Skeletal muscle cell (primary cell): Measurements from ENCODE around the gene LGI4.
"Not testable (repeated sequence)": the region's sequence is repeated elsewhere in the genome, so short reads cannot be mapped to it uniquely, and the experiment has no call there.

Experiments
- DNase-seq: peaks from one replicate; pipeline ENCODE4 v3.0.0-alpha.2; 2010; ENCODE audit warnings: low read depth
- H3K4me3 ChIP-seq: 2 replicates; pipeline ENCODE4 v1.5.1; 2011; ENCODE audit warnings: low read depth, mild to moderate bottlenecking, control low read depth, low read length, moderate library complexity

LGI4 gene

DNA sequence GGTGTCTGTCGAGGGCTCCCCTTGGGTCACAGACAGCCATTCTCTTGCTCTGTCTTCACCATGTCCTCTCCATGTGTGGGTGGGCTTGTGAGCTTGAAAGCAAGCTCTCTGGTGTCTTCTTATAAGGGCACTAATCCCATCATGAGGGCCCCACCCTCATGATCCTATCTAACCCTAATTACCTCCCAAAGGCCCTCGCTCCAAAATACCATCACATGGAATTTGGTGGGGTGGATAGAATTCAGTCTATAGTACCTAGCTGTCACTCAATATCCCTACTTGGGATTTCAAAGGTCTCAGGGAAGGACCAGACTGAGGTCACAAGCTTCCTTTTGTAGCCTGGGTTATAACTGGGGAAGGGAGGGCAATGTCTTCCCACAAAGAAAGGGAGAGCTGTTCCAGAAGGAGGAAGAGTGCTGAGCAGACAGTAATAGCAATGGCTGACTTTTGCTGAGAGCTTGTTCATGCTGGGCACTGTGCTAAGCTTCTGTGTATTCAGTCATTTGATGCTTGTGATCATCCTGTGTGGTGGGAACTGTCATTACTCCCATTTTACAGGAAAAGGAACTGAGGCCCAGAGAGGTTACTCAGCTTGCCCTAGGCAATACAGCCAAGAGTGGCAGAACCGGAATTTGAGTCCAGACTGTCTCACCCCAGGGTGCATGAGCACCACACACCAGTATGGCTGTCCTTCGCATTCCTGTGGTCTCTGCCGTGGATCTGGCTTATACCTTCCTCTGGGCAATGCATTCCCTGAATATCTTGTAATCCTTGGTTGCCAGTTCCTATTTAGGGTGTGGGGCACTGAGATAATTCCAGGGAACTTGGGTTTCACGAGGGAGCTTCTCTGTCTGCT lies 27.8 kb upstream of the LGI4 start:
- H3K4me3 ChIP-seq: no peak overlapping the region
- DNase-seq: no peak

DNA sequence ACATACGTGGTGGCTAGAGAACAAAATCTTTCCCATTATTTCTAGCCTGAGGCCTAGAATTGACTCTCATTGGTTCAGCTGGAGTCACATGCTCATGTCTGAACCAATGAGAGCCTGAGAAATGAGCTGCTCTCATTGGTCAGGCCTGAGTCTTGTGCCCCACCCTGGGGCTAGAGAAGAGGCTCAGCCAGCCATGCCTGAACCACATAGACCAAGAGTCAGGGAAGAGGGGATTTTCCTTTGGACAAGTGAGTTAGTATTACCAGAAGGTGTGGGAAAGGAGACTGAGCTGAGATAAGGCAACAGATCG lies 26.5 kb upstream of the LGI4 start:
- no peak for DNase-seq
- no peak overlapping the region for H3K4me3 ChIP-seq

DNA sequence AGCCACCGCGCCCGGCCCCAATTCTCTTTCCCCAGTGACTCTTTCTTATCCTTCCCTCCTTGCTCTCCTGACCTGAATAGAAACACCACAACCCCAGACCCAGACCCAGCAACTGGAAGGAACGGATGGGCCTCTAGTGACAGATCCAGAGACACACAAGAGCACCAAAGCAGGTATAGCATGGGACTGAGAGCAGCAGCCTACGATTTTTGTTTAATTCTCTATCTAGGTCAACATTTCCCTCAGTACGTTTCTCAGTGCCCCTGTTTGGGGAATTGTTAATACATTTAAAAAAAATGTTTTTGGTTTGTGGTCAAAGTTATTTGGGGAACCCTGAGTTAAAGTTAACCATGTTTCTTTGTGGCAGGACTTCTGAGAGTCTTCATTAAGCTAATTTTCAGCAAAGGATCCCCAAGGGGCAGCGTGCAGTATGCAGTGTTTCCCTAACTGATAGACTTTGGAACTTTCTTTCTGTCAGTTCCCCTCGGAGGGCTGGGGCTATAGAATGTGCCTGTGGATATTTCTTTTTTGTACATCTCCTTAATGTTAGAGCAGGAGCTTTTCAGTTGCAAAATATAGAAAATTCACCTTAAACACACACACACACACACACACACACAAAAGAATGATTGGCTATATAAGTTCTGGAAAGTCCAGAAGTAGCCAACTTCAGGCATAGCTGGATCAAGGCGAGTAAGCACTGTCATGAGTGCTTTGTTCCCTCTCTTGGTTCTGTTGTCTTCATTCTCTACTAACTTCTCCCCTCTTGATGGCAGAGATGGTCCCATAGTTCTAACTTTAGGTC lies 26.0 kb upstream of the LGI4 start:
- no peak for DNase-seq

DNA sequence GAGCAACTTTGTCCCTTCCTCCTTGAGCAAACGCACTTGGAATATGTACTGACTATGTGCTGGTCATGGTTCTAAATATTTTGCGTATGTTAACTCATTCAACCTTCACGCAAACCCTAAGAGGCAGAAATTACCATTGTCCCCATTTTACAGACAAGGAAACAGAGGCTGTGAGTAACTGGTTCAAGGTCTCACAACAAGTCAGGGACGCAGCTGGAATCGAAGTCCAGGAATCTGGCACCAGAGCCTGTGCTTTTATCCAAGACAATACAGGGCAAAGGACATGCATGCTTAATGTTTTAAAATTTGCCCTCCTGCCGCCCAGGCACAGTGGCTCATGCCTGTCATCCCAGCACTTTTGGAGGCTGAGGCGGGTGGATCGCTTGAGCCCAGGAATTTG lies 24.7 kb upstream of the LGI4 start:
- DNase-seq: no peak
- H3K4me3 ChIP-seq: no peak overlapping the region

More for the DNA sequence above, 26.0 kb upstream of the LGI4 start:
- no peak overlapping the region for H3K4me3 ChIP-seq

DNA sequence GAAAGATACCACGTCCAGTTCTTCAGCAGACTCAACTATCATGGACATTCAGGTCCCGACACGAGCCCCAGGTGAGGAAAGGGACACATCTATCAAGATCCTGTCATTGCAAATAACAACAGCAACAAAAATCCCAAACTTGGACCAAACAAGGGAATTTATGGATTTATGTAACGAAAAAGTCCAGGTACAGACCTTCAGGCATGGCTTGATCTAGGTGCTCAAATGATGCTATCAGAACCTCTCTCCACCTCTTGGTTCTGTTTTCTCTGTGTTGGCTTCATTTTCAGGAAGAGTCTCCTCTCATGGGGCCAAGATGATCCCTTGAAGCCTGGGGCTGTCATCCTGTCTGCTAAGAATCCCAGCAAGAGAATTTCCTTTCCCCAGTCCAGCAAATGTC lies 22.6 kb upstream of the LGI4 start:
- no peak for DNase-seq
- no peak overlapping the region for H3K4me3 ChIP-seq

DNA sequence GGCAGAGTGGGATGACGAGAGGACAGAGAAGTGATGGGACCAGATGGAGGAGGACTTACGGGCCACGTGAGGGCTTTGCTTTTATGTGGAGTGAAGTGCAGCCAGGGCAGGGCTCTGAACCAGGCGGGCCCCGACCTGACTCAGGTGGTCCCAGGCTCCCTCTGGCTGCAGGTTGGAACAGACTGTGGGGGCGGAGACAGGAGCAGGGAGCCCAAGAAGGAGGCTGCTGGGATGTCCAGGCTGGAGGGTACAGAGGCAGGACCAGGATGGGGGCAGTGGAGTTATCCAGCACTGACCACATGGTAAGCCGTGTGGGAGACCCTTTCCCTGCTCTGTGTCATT lies 21.8 kb upstream of the LGI4 start:
- no peak overlapping the region for H3K4me3 ChIP-seq
- DNase-seq: no peak

DNA sequence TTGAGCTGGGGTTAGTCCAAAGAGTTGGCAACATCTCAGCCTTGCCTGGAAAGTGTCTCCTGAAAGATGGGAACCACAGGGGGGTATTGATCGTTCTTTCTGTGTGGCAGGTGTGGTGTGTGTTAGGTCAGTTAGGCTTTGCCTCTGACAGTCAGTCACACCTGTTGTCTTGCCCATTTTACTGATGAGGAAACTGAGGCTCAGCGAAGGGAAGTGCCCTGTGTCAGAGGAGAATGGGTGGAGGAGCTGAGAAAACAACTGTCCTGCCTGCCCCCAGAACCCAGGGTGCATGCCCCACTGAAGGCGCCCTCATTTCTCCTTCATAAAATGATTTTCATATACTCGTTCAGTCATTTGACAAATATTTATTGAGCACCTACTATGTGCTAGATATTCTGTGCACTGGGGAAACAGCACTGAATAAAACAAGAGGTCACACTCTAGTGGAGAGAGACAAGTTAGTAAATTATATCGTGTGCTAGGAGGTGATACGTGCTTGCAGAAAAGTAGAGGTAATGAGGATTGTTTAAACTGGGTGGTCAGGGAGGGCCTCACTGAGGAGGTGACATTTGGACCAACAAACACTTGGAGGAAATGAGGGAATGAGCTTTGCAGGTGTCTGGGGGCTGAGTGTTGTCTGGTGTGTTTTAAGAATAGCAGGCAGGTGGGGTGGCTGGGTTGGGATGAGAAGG lies 21.3 kb upstream of the LGI4 start:
- no peak for DNase-seq
- H3K4me3 ChIP-seq: peak overlapping the region; percentile 81

DNA sequence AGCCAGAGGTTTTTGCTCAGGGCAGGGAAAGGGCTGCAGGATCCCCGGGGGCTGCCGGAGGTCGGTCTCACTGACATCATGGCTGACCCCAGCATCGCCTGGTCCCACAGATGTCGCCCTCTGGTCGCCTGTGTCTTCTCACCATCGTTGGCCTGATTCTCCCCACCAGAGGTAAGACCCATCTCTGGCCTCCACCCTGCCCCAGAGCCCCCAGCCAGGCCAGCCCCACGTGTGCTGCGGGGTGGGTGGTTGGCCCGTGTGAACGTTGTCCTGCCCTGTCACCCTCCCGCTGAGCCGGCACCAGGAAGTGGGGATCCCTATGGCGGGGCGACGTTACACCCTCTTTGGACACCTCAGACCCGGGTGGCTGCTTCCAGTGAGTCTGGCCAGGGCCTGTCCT lies 20.6 kb upstream of the LGI4 start:
- DNase-seq: no peak
- H3K4me3 ChIP-seq: peak overlapping the region; percentile 81

DNA sequence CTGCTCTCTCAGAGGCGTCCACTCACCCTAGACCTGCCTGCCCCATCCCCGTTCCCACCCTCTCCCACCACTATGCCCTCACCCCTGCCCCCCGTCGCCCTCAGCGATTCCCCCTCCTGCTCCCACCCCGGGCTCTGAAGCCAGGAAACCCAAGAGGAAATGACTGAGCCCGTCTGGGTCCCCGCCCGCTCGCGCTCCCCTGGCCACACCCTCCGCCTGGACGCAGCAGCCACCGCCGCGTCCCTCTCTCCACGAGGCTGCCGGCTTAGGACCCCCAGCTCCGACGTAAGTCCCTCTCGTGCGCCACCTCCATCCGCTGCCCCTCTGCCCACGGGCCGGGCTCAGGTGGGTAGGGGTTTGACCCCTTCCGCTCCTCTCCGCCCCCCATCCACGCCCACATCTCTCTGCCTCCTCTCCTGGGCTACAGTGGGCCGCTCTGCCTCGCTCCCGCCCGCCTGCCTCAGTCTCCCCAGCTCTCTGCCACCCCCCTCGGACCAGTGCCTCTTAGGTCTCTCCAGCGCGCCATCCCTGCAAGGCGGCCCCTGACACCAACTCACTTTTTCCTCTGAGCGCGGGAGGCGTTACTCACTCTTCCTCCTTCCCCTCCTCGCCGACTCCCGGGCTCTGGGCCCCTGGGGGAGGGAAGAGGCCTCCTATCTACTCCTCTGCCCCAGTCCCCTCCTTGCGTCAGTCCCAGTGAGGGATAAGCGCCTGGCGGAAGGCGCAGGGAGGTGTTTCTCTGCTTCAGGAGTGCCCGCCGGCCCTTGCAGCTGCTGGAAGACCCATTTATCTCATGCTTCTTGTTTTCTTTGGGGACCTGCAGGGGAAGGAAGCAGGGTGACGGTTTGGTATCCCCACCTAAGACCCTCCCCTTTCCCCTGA lies 19.9 kb upstream of the LGI4 start, which contains the start of gene FXYD5:
Gene FXYD5, plus strand, starts transcription at position 211 of the 882 bp plus-strand sequence. CDS start 816 bp downstream, outside the sequence.
- DNase-seq: peak; percentile 47
- H3K4me3 ChIP-seq: peak within 1 kb of the TSS; percentile 81

DNA sequence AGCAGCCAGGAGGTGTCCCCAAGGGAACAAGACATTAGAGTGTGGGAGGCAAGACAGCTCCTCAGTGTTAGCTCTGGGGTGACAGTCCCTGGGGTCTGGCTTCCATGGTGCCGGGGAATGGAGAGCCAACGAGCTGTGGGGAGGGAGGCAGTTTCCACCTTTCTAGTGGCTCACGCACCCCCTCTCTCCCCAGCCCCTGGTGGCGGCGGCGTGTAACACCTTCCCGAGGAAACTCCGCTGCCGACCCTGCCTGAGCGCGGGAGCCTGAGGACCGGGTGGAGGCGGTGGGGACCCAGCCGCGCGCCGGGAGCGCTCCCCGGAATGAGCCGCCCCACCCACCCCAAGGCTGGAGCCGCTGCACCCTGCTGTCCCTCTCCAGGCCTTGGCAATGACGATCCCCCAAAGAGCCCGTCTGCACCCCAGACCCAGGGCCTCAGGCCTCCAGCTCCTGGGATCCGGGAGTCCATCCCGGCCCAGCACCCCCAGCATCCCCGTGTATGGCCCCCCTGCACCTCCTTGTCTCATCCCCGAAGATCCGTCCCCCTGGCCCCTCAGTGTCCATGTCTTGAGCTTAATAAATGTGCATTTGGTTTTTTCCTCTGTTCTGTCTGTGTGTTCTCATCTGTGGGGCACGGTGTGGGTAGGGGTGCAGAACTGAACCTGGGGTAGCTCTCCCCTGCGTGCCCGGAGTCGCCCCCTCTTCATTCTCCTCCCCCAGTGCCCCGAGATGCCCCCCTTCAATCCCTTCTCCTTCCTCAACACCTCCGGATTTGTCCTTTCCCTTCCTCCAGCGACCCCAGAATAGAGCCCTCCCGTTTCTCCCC lies 19.1 kb upstream of the LGI4 start:
- no peak for DNase-seq

DNA sequence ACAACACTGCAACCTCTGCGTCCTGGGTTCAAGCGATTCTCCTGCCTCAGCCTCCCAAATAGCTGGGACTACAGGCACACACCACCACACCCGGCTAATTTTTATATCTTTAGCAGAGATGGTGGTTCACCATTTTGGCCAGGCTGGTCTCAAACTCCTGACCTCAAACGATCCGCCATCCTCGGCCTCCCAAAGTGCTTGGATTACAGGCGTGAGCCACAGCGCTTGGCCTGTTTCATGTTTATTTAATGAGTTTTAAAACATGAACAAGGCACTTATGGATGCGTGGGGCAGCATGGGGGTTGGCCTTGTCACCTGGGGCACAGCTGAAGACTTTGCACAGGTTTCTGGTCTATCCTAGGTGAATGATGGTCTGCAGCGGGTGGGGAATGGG lies 18.3 kb upstream of the LGI4 start:
- not testable (repeated sequence) for DNase-seq, H3K4me3 ChIP-seq

More for the DNA sequence above, 19.1 kb upstream of the LGI4 start:
- peak overlapping the region; percentile 81 for H3K4me3 ChIP-seq

DNA sequence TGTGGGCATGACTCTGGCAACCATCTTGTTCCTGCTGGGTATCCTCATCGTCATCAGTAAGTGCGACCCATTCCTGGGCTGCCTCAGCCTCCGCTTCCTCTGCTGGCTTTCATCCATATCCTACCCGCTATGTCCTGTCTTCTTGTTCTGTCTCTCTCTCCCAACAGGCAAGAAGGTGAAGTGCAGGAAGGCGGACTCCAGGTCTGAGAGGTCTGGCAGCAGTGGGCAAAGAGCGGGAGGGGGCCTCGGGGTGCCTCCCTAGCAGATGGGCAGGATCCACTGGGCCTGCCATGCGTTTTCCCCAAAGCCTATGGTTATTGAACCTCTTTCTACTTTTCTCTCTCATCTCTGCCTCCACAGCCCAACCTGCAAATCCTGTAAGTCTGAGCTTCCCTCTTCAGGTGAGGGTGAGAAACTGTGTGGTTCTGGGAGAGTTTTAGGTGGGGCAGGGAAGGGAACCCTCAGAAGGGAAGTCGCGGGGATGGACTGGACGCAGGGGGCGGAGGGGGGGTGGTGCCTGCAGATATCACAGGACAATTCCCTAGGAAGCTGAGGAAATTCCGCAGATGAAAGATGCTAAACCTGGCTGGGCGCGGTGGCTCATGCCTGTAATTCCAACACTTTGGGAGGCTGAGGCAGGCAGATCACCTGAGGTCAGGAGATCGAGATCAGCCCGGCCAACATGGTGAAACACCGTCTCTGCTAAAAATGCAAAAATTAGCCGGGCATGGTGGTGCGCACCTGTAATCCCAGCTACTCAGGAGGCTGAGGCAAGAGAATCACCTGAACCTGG lies 16.6 kb upstream of the LGI4 start:
- DNase-seq: no peak

DNA sequence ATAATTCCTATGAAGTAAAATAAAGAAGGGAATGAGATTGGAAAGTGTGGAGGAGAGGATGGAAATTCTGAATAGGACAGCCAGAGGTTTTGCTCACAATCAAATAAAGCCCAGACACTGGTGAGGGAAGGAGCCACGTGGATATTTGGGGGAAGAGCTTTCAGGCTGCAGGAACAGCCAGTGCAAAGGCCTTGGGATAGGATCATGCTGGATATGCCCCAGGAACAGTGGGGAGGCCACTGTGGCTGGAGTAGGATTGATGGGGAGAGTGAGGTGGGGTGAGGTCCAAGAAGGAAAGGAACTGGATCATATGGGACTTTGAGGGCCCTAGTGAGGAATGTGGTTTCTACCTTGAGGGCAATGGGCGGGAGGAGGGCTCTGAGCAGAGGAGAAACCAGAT lies 15.6 kb upstream of the LGI4 start:
- no peak for DNase-seq
- H3K4me3 ChIP-seq: no peak overlapping the region

More for the DNA sequence above, 16.6 kb upstream of the LGI4 start:
- no peak overlapping the region for H3K4me3 ChIP-seq

DNA sequence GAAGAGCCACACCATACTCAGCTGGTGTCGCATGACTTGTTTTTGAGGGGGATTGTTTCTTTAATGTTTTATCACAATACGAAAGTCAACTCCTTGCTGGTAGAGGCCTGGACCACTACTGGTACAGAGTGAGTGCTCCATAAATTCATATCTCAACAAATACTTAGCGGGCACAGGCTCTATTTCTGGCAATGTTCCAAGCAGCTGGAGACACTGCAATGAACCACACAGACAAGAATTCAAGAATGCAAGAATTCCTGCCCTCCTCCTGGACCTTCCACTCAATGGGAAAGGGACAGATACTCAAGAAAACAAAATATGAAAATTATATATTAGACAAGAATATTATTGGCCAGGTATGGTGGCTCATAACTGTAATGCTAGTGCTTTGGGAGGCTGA lies 14.6 kb upstream of the LGI4 start:
- DNase-seq: no peak
- H3K4me3 ChIP-seq: no peak overlapping the region

DNA sequence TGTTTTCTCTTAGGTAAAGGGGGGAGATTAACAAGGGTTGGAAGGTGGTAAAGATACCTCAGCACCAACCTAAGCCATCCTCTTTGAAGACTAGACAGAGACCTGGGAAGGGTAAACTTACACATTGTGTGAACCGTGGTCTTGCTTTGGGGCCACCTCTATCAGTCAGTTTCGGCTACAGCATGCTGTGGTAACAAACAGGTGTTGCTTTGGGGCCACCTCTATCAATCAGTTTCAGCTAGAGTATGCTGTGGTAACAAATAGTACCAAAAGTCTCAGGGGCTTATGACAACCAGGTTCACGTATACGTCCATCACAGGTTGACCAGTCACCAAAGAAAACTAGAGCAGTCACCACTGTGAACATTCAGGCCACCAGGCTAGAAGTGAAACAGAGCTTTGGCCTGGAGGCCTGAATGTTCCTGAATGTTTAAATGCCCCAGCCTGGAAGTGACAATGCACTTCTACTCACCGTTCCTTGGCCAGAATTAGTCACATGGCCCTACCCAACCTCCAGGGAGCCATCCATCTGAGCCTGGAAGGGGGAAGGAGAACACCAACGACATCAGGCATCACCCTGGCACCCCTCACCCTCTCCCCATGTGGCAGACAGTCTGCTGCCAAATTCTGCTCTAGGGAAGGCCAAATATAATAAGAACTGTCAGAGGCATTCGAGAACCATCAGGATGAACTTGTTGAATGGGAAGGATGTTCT lies 12.0 kb upstream of the LGI4 start:
- no peak for DNase-seq
- no peak overlapping the region for H3K4me3 ChIP-seq

DNA sequence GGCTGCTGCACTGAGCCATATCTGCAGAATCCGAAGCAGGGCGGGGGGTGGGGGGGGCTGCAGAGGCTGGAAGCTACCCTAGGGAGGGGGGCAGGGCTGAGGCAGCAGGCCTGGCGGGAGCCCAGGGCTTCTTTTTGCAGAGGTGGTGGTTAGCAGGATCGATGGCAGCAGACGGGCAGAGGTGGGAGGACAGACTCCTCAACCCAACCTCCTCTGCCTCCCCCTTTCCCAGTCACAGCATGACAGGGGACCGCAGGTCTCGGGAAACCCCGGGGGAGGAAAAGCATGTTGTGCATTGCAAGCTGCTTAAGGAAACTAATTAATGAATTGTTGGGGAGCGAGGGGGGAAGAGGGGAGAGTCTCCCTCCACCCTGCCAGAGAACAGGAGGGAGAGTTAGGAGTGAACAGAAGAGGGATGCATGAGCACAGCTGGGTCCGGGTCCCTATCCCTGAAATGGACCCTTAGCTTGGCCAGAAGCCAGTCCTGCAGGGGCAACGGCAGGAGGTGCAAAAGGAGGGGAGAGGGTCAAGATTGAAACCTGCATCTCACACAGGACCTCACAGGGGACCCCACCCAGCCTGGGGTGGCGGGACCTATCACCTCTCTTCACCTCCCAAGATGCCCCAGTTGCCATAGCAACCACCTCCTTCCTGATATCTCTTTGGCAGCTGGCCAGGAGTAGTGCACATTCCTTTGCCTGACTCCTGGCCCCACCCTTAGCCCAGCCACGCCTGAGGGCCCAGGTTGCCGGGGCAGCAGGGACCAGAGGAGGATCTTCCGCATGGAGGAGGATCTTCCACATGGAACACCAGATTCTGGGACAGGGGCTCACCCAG lies 10.0 kb upstream of the LGI4 start:
- no peak for DNase-seq
- H3K4me3 ChIP-seq: no peak overlapping the region
